Raji (cell line): Measurements from ENCODE around the gene ZRANB1.

Source experiments
- POLR2A ChIP-seq: IDR thresholded peaks from 2 replicates; pipeline ENCODE4 v1.6.1; 2011; ENCODE audit warnings: low read depth, low read length, control low read depth; ENCODE audit not compliant: insufficient read depth

Gene ZRANB1

GRCh38 chr10:124916585-124917427 lies 25.1 kb upstream of the ZRANB1 start:
- peak; percentile 98 for TF ChIP-seq POLR2A

GRCh38 chr10:124917428-124918190 lies 24.3 kb upstream of the ZRANB1 start:
- TF ChIP-seq POLR2A: no peak

- no peak for TF ChIP-seq POLR2A
Observed at GRCh38 chr10:124918191-124918830, 23.6 kb upstream of the ZRANB1 start.

GRCh38 chr10:124918906-124919305 lies 23.0 kb upstream of the ZRANB1 start:
- TF ChIP-seq POLR2A: no peak

GRCh38 chr10:124921261-124921660 lies 20.7 kb upstream of the ZRANB1 start:
- TF ChIP-seq POLR2A: no peak

- no peak for TF ChIP-seq POLR2A
Observed at GRCh38 chr10:124923684-124924083, 18.2 kb upstream of the ZRANB1 start.

GRCh38 chr10:124926548-124926947 lies 15.4 kb upstream of the ZRANB1 start:
- no peak for TF ChIP-seq POLR2A

- no peak for TF ChIP-seq POLR2A
Observed at GRCh38 chr10:124928087-124928486, 13.8 kb upstream of the ZRANB1 start.

GRCh38 chr10:124928545-124928944 lies 13.4 kb upstream of the ZRANB1 start:
- TF ChIP-seq POLR2A: no peak

GRCh38 chr10:124935946-124936345 lies 6.0 kb upstream of the ZRANB1 start:
- TF ChIP-seq POLR2A: no peak

GRCh38 chr10:124936813-124937212 lies 5.1 kb upstream of the ZRANB1 start:
- no peak for TF ChIP-seq POLR2A

GRCh38 chr10:124939290-124939689 lies 2.6 kb upstream of the ZRANB1 start:
- no peak for TF ChIP-seq POLR2A

GRCh38 chr10:124942317-124943169 lies 620 bp downstream of the ZRANB1 start:
- no peak for TF ChIP-seq POLR2A

- TF ChIP-seq POLR2A: no peak
Observed at GRCh38 chr10:124943301-124944092, 1.6 kb downstream of the ZRANB1 start.
